Ovary (tissue), 3 donors: ENCODE measurements around the gene SERPINA4.

ENCODE experiments used
- CTCF ChIP-seq, 3 donors: fragments of 450-650 bp in 2 of 3; fragments of 200-600 bp in 1 of 3; IDR thresholded peaks; one replicate each; pipeline versions ENCODE4 v1.5.1 to v1.8.0; 2016 to 2022; ENCODE audit warnings: antibody characterized with exemption in 3 of 3, mild to moderate bottlenecking in 1 of 3
- EP300 ChIP-seq: sonication (generic); formaldehyde crosslinking; IDR thresholded peaks from one replicate; pipeline ENCODE4 v1.6.1; 2017; ENCODE audit warnings: antibody characterized with exemption
- POLR2A ChIP-seq: fragments of 450-650 bp; IDR thresholded peaks from one replicate; pipeline ENCODE4 v1.6.1; 2017; ENCODE audit warnings: antibody characterized with exemption, mild to moderate bottlenecking, moderate library complexity
- donor health status: DM: no; HTN: no; CAD: no.

GRCh38 chr14:94532447-94532846, 28.8 kb upstream of the SERPINA4 start:
- TF ChIP-seq POLR2A (no peak), CTCF (IDR thresholded peaks at IDR 0.05) (no peak), EP300 (no peak)
